Liver (tissue), 9 donors: ENCODE measurements around the gene RALGAPA2. TPM values are rescaled to one million over a fixed set of nuclear protein-coding genes. Genes with fewer than 3 reads are reported as not detected.

Experiments used
- DNase-seq: peaks from one replicate; pipeline ENCODE4 v3.0.0-alpha.2; 2017; ENCODE audit warnings: low spot score
- H3K27ac ChIP-seq, 2 donors: one replicate each; pipeline ENCODE4 v1.7.0; 2013; ENCODE audit warnings: inconsistent platforms in 2 of 2, low read length in 2 of 2, control low read depth in 1 of 2, low read depth in 1 of 2, mild to moderate bottlenecking in 1 of 2
- H3K27me3 ChIP-seq, 4 donors: one replicate each; pipeline versions ENCODE4 v1.6.1 to v1.7.0; 2013; ENCODE audit warnings: low read length in 3 of 4, inconsistent platforms in 1 of 4, mild to moderate bottlenecking in 1 of 4, moderate library complexity in 1 of 4; ENCODE audit not compliant: control insufficient read depth in 4 of 4, insufficient read depth in 4 of 4
- H3K36me3 ChIP-seq, 4 donors: one replicate each; pipeline versions ENCODE4 v1.6.1 to v1.7.0; 2013; ENCODE audit warnings: low read length in 3 of 4, mild to moderate bottlenecking in 3 of 4, low read depth in 1 of 4, moderate library complexity in 1 of 4; ENCODE audit not compliant: control insufficient read depth in 4 of 4, insufficient read depth in 3 of 4
- H3K4me1 ChIP-seq, 4 donors: one replicate each; pipeline versions ENCODE4 v1.6.1 to v1.7.0; 2013; ENCODE audit warnings: low read length in 3 of 4, mild to moderate bottlenecking in 3 of 4, moderate library complexity in 1 of 4; ENCODE audit not compliant: control insufficient read depth in 4 of 4, insufficient read depth in 4 of 4
- H3K4me3 ChIP-seq, 3 donors: one replicate each; pipeline versions ENCODE4 v1.6.1 to v1.7.0; 2013; ENCODE audit warnings: low read length in 3 of 3, control low read depth in 1 of 3, low read depth in 1 of 3, mild to moderate bottlenecking in 1 of 3
- H3K9ac ChIP-seq, 2 donors: one replicate each; pipeline ENCODE4 v1.7.0; 2013; ENCODE audit warnings: low read length in 2 of 2, mild to moderate bottlenecking in 2 of 2, moderate library complexity in 2 of 2, control low read depth in 1 of 2, low read depth in 1 of 2
- H3K9me3 ChIP-seq, 4 donors: one replicate each; pipeline versions ENCODE4 v1.6.1 to v1.7.0; 2013; ENCODE audit warnings: low read length in 3 of 4; ENCODE audit not compliant: control insufficient read depth in 4 of 4
- CTCF ChIP-seq: fragments of 150-350 bp; IDR thresholded peaks from 2 replicates; pipeline ENCODE4 v1.5.1; 2017; ENCODE audit warnings: improper control_type of control experiment, low read depth, low read length; ENCODE audit not compliant: missing input control
- FOXA1 ChIP-seq: IDR thresholded peaks from 2 replicates; pipeline ENCODE4 v1.6.1; 2016; ENCODE audit warnings: antibody characterized with exemption
- FOXA2 ChIP-seq: IDR thresholded peaks from 2 replicates; pipeline ENCODE4 v1.6.1; 2016; ENCODE audit warnings: antibody characterized with exemption
- HNF4A ChIP-seq, 2 donors: conservative IDR thresholded peaks; 2 replicates each; pipeline ENCODE4 v1.6.1; 2016; ENCODE audit warnings: antibody characterized with exemption in 2 of 2, mild to moderate bottlenecking in 2 of 2
- JUND ChIP-seq, 2 donors: IDR thresholded peaks; 2 replicates each; pipeline ENCODE4 v1.6.1; 2016; ENCODE audit warnings: antibody characterized with exemption in 2 of 2
- NR2F2 ChIP-seq: IDR thresholded peaks from 2 replicates; pipeline ENCODE4 v1.6.1; 2016; ENCODE audit warnings: antibody characterized with exemption
- RAD21 ChIP-seq, 2 donors: IDR thresholded peaks; 2 replicates each; pipeline ENCODE4 v1.6.1; 2016; ENCODE audit warnings: antibody characterized with exemption in 2 of 2, mild to moderate bottlenecking in 2 of 2
- RXRA ChIP-seq, 2 donors: IDR thresholded peaks; 2 replicates each; pipeline ENCODE4 v1.6.1; 2017 to 2018; ENCODE audit warnings: antibody characterized with exemption in 2 of 2, mild to moderate bottlenecking in 1 of 2
- SP1 ChIP-seq: IDR thresholded peaks from 2 replicates; pipeline ENCODE4 v1.6.1; 2018; ENCODE audit warnings: antibody characterized with exemption, mild to moderate bottlenecking
- TAF1 ChIP-seq: conservative IDR thresholded peaks from 2 replicates; pipeline ENCODE4 v1.6.1; 2016; ENCODE audit warnings: antibody characterized with exemption, mild to moderate bottlenecking
- YY1 ChIP-seq: IDR thresholded peaks from 2 replicates; pipeline ENCODE4 v1.6.1; 2016; ENCODE audit warnings: antibody characterized with exemption, mild to moderate bottlenecking
- WGBS: extraction: QIAGEN DNeasy Blood & Tissue Kit; methylation state at CpG from one replicate; pipeline ENCODE4 v1.1.7; 2013; 5-methylcytosine and 5-hydroxymethylcytosine counted together
- polyA plus RNA-seq, 2 donors: library from polyadenylated mRNA; stranded (reverse) in 1 of 2; unstranded in 1 of 2; fragments of 200-250 nt in 1 of 2; fragments of >200 nt in 1 of 2; fragmentation: Nextera tagmentation in 1 of 2; extraction: Ambion mirVana in 1 of 2; gene quantifications; one replicate each; pipeline versions ENCODE4 v1.2.1 to v1.2.3, GENCODE V29; 2013 to 2015
- total RNA-seq, 2 donors: library from RNA; depleted of rRNA; stranded (reverse); fragments of >200 nt; gene quantifications; one replicate each; pipeline ENCODE4 v1.2.3, GENCODE V29; 2014
- TF ChIP-seq, protein P1 (sequence below): IDR thresholded peaks from 2 replicates; pipeline ENCODE4 v1.6.1; 2016; ENCODE audit warnings: antibody characterized with exemption
- TF ChIP-seq, protein P2 (sequence below): IDR thresholded peaks from 2 replicates; pipeline ENCODE4 v1.6.1; 2016; ENCODE audit warnings: antibody characterized with exemption
- donor health status: healthy.
- donor health status: healthy.
- donor health status: healthy.
- donor health status: healthy.
- donor health status: healthy.

The RALGAPA2 gene
- total and polyA plus RNA-seq, 4 donors: 14.8 to 89.9 (median 25.1) TPM

DNA sequence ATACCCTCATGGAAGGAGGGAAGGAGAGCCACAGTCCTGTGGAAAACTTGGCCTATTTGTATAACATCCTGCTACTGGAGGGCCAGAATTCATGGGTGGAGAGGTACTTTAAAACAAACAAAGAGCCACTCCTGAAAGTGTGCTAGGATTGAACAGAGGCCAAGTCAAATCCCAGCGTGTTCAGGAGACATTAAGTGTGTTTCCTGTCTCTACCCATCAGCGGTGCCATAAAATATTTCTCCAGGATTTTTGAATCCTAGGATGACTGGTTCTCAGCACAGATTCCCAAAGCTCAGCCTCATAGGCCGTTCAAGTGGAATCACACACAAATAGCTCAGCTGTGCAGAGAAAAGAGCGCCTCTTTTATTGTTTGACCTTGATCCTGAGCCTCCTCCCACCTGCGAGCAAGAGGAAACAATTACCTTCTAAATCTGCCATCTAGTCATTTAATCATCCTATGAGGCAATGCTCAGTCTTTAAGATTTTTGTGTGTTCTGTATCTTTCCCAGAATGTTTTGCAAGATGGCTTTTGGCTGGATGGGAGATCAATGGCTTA, 31.8 kb upstream of the RALGAPA2 start:
- Histone ChIP-seq H3K4me1 (peaks cover 12 to 39% (median 32%) of the 10 kb centered on the region in 4 donors), H3K27me3 (no peaks in the 10 kb centered on the region), H3K9me3 (no peaks in the 10 kb centered on the region), H3K4me3 (no peak overlapping the region), H3K36me3 (no peaks in the 10 kb centered on the region), H3K27ac (peak overlapping the region; percentile 79 to 92), H3K9ac (no peak overlapping the region)
- TF ChIP-seq, protein P1, sequence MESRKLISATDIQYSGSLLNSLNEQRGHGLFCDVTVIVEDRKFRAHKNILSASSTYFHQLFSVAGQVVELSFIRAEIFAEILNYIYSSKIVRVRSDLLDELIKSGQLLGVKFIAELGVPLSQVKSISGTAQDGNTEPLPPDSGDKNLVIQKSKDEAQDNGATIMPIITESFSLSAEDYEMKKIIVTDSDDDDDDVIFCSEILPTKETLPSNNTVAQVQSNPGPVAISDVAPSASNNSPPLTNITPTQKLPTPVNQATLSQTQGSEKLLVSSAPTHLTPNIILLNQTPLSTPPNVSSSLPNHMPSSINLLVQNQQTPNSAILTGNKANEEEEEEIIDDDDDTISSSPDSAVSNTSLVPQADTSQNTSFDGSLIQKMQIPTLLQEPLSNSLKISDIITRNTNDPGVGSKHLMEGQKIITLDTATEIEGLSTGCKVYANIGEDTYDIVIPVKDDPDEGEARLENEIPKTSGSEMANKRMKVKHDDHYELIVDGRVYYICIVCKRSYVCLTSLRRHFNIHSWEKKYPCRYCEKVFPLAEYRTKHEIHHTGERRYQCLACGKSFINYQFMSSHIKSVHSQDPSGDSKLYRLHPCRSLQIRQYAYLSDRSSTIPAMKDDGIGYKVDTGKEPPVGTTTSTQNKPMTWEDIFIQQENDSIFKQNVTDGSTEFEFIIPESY: no peak
- TF ChIP-seq SP1 (no peak), YY1 (peak; percentile 18)
- WGBS: 49% methylated on average over 5 of the region's 5 CpGs
- no peak for DNase-seq

- H3K9me3 ChIP-seq: no peaks in the 10 kb centered on the region
- DNase-seq: peak; percentile 42
- no peak overlapping the region for H3K4me3 ChIP-seq
- peak overlapping the region; percentile 1 to 28 for H3K9ac ChIP-seq
- peaks cover 12 to 39% (median 32%) of the 10 kb centered on the region in 4 donors for H3K4me1 ChIP-seq
- TF ChIP-seq RXRA (IDR thresholded peaks at IDR 0.05) (peak; percentile 31 to 37), RAD21 (IDR thresholded peaks at IDR 0.05) (peak; percentile 14 to 51), CTCF (no peak), HNF4A (conservative IDR thresholded peaks at IDR 0.05) (peak; percentile 5 to 25), JUND (IDR thresholded peaks at IDR 0.05) (no peak), YY1 (peak; percentile 54), FOXA2 (peak; percentile 92), TAF1 (peak; percentile 65), NR2F2 (peak; percentile 55), FOXA1 (peak; percentile 62), SP1 (peak; percentile 84)
- TF ChIP-seq, protein P1: no peak
- TF ChIP-seq, protein P2, sequence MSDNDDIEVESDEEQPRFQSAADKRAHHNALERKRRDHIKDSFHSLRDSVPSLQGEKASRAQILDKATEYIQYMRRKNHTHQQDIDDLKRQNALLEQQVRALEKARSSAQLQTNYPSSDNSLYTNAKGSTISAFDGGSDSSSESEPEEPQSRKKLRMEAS: peak; percentile 41
- H3K36me3 ChIP-seq: no peaks in the 10 kb centered on the region
- 8% methylated on average over 15 of the region's 15 CpGs for WGBS
- H3K27me3 ChIP-seq: no peaks in the 10 kb centered on the region
- H3K27ac ChIP-seq: peak overlapping the region; percentile 79 to 92
Measured at GRCh38 chr20:20743511-20744169, 31.2 kb upstream of the RALGAPA2 start.
